Neutrophil (primary cell): ENCODE data around the gene C3AR1.

ENCODE experiments used
- H3K27ac ChIP-seq: fragments of 200-600 bp; sonication (generic); 2 replicates; pipeline ENCODE4 v1.5.1; 2016; ENCODE audit warnings: mild to moderate bottlenecking, moderate library complexity
- H3K27me3 ChIP-seq: fragments of 200-600 bp; sonication (generic); 2 replicates; pipeline ENCODE4 v1.6.0; 2016; ENCODE audit warnings: mild to moderate bottlenecking
- H3K36me3 ChIP-seq: fragments of 200-600 bp; sonication (generic); 2 replicates; pipeline ENCODE4 v1.5.1; 2017
- H3K4me1 ChIP-seq, 2 experiments: fragments of 200-600 bp in 1 of 2; sonication (generic) in 1 of 2; 1 replicate in 1 of 2; 2 replicates in 1 of 2; pipeline versions ENCODE4 v1.5.1 to v1.6.1; 2013 to 2016; ENCODE audit warnings: low read depth in 1 of 2, low read length in 1 of 2, mild to moderate bottlenecking in 1 of 2, moderate library complexity in 1 of 2; ENCODE audit not compliant: control insufficient read depth in 1 of 2, insufficient read depth in 1 of 2
- H3K4me3 ChIP-seq, 2 experiments: fragments of 200-600 bp in 1 of 2; sonication (generic) in 1 of 2; 1 replicate in 1 of 2; 2 replicates in 1 of 2; pipeline ENCODE4 v1.5.1; 2013 to 2016; ENCODE audit warnings: low read depth in 1 of 2, low read length in 1 of 2, mild to moderate bottlenecking in 1 of 2, moderate library complexity in 1 of 2
- H3K9me3 ChIP-seq: fragments of 200-600 bp; sonication (generic); 2 replicates; pipeline ENCODE4 v1.5.1; 2016
- TF ChIP-seq, protein P1 (sequence below): fragments of 200-600 bp; sonication (generic); IDR thresholded peaks from 2 replicates; pipeline ENCODE4 v1.5.1; 2016; ENCODE audit warnings: antibody characterized with exemption

C3AR1 gene

DNA sequence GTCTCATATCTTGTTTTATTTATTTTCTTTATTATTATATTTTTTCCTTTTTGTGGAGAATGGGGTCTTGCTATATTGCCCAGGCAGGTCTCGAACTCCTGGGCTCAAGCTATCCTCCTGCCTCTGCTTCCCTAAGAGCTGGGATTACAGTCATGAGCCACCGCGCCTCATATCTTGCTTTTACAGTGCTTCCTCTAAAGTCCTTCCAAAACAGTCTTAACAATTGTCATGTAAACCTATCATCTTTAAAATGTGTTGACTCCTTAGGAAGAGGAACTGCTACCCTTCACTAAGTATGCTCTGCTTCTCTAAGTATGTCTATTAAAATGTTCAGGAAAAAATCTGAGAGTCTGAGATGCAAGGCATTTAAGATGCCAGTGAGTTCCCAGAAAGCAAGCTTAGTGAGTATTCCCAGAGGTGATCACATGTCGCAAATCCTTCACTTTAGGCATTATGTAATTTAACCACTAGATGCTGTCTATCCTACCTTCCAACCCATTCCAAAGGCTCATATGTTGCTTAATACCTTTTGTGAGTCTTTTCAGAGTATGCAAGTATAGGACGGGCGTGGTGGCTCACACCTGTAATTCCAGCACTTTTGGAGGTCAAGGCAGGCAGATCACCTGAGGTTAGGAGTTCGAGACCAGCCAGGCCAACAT is 53.4 kb downstream of the C3AR1 start:
- H3K27ac ChIP-seq: no peak overlapping the region
- no peaks in the 10 kb centered on the region for H3K4me1 ChIP-seq
- H3K36me3 ChIP-seq: no peaks in the 10 kb centered on the region
- peaks cover 25% of the 10 kb centered on the region for H3K27me3 ChIP-seq
- H3K4me3 ChIP-seq: no peak overlapping the region
- H3K9me3 ChIP-seq: no peaks in the 10 kb centered on the region
- TF ChIP-seq, protein P1, sequence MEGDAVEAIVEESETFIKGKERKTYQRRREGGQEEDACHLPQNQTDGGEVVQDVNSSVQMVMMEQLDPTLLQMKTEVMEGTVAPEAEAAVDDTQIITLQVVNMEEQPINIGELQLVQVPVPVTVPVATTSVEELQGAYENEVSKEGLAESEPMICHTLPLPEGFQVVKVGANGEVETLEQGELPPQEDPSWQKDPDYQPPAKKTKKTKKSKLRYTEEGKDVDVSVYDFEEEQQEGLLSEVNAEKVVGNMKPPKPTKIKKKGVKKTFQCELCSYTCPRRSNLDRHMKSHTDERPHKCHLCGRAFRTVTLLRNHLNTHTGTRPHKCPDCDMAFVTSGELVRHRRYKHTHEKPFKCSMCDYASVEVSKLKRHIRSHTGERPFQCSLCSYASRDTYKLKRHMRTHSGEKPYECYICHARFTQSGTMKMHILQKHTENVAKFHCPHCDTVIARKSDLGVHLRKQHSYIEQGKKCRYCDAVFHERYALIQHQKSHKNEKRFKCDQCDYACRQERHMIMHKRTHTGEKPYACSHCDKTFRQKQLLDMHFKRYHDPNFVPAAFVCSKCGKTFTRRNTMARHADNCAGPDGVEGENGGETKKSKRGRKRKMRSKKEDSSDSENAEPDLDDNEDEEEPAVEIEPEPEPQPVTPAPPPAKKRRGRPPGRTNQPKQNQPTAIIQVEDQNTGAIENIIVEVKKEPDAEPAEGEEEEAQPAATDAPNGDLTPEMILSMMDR: no peak

DNA sequence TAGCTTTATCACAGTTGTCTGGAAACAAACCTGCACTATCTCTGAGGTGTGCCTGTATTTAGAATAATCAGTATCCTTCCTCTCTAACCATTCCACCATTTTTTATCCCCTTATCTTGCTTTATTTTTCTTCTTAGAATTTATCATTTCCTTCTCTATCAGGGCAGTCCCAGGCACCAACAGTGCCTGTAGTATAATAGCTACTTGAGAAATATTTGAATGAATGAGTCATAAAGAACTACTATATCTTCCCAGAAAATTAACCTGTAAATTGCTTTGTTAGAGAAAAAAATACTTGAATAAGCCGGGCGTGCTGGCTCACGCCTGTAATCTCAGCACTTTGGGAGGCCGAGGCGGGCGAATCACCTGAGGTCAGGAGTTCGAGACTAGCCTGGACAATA is 54.8 kb downstream of the C3AR1 start:
- no peak overlapping the region for H3K4me3 ChIP-seq
- no peaks in the 10 kb centered on the region for H3K4me1 ChIP-seq
- H3K27ac ChIP-seq: no peak overlapping the region
- no peaks in the 10 kb centered on the region for H3K36me3 ChIP-seq
- no peaks in the 10 kb centered on the region for H3K9me3 ChIP-seq
- H3K27me3 ChIP-seq: peaks cover 10% of the 10 kb centered on the region
- TF ChIP-seq, protein P1: no peak
